Nasal cavity respiratory epithelium epithelial cell of viscerocranial mucosa (primary cell): ENCODE results near the gene FLT1. TPM values are rescaled to one million over a fixed set of nuclear protein-coding genes. Genes with fewer than 3 reads are reported as not detected.

Experiments used
- total RNA-seq: library from RNA; depleted of rRNA; stranded (reverse); fragments of >200 nt; gene quantifications from 2 replicates; pipeline ENCODE4 v1.2.3, GENCODE V29; 2014

The FLT1 gene
- under 0.01 TPM in 1 of 2 replicates, not detected in the other for total RNA-seq

GRCh38 chr13:28494778-28495537 lies at the start of gene FLT1:
TSS of gene FLT1 (minus strand) at chr13:28495128. CDS start at chr13:28494843, 285 bp downstream.

Other genes starting within 250 kb of the FLT1 start
- gene POMP, start 164.0 kb upstream of the FLT1 start, total RNA-seq, result 57.2 and 61.5 TPM in 2 replicates
- 3.4 and 8.6 TPM in 2 replicates for gene SLC46A3, start 223.8 kb upstream of the FLT1 start, total RNA-seq